ENCODE data around the gene MLPH.

GRCh38 chr2:237557633-237558015 lies 70.6 kb downstream of the MLPH start:
- TF ChIP-seq FOXK2 (IDR thresholded peaks at IDR 0.05) (no peak), TARDBP (IDR thresholded peaks at IDR 0.05) (no peak), SP1 (IDR thresholded peaks at IDR 0.05) (no peak), ELF4 (IDR thresholded peaks at IDR 0.05) (no peak), SUZ12 (IDR thresholded peaks at IDR 0.05) (no peak), HDGF (IDR thresholded peaks at IDR 0.05; ENCODE audit: borderline replicate concordance) (no peak), NFRKB (IDR thresholded peaks at IDR 0.05) (no peak), BHLHE40 (IDR thresholded peaks at IDR 0.05; ENCODE audit: borderline replicate concordance) (no peak), FOXA1 (IDR thresholded peaks at IDR 0.05) (no peak), PKNOX1 (IDR thresholded peaks at IDR 0.05) (no peak)
